ENCODE measurements around the gene DEFB112. TPM values are rescaled to one million over a fixed set of nuclear protein-coding genes. Genes with fewer than 3 reads are reported as not detected.
A peak's percentile ranks its signal among the peaks of the same experiment; 100 is the strongest.

Gene DEFB112
- not detected for total RNA-seq

DNA sequence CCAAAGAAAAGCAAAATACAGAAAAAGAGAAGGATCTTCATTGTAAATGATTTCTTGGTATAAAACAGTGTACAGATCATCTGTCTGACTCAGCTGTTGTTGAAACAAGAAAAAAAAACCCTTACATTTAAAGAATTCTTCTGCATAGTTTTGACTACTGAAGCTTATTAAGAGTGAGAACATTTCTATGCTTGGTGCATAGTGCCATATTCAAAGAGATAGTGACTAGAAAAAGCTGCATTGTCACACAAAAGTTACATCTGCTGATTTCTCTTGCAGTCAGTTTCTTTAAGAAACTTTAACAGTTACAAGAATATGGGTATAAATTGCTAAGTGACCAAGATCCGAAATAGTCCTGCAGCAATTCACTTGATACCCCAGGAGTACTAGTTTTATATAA is at the start of gene DEFB112:
Gene DEFB112 (minus strand): TSS at position 101 of the 400 bp plus-strand sequence. CDS start 60 bp downstream, at position 41.
- H3K4me1 ChIP-seq (replicated peaks in 1 of 2): no peaks in the 10 kb centered on the region
- H3K4me3 ChIP-seq: no peak within 1 kb of the TSS
- ATAC-seq (replicated peaks in 6 of 8): no peak
- H3K27ac ChIP-seq: no peak within 1 kb of the TSS
- in situ Hi-C loops (cut with MboI; ENCODE audit: low pct_unique_long_range_greater_than_20kb in 2 of 9, low sequenced_read_pairs in 9 of 9, unreplicated experiment in 9 of 9): loop anchor here in 1 of 9 experiments (25.0 kb wide), 1 partner anchor 413 kb away; the partner anchor contains the start of gene RHAG
- 0 to 83% (median 7%) methylated on average over 1 of the region's 1 CpG; no CpG with 5 or more reads in 3 of the 10 experiments for WGBS, 10 experiments

GRCh38 chr6:50098641-50098993 is 48.9 kb upstream of the DEFB112 start:
- in situ Hi-C loops (cut with MboI; ENCODE audit: low pct_unique_long_range_greater_than_20kb in 2 of 9, low sequenced_read_pairs in 9 of 9, unreplicated experiment in 9 of 9): no loop called here
- H3K4me1 ChIP-seq (replicated peaks in 1 of 2): peaks cover 0 to 9% of the 10 kb centered on the region in 2 donors
- peak in 4 of 8 experiments; percentile 24 to 53 (median 43) for ATAC-seq (replicated peaks in 6 of 8)
- WGBS, 10 experiments: 8 to 80% (median 41%) methylated on average over 1 to 2 of the region's 2 CpGs; no CpG with 5 or more reads in 1 of the 10 experiments
- no peak overlapping the region for H3K27ac ChIP-seq
- no peak overlapping the region for H3K4me3 ChIP-seq

GRCh38 chr6:50097966-50098640 is 48.4 kb upstream of the DEFB112 start:
- in situ Hi-C loops (cut with MboI; ENCODE audit: low pct_unique_long_range_greater_than_20kb in 2 of 9, low sequenced_read_pairs in 9 of 9, unreplicated experiment in 9 of 9): no loop called here
- no peak overlapping the region for H3K4me3 ChIP-seq
- 10 to 94% (median 72%) methylated on average over 2 to 7 of the region's 7 CpGs; no CpG with 5 or more reads in 1 of the 10 experiments for whole genome bisulfite sequencing, 10 experiments

DNA sequence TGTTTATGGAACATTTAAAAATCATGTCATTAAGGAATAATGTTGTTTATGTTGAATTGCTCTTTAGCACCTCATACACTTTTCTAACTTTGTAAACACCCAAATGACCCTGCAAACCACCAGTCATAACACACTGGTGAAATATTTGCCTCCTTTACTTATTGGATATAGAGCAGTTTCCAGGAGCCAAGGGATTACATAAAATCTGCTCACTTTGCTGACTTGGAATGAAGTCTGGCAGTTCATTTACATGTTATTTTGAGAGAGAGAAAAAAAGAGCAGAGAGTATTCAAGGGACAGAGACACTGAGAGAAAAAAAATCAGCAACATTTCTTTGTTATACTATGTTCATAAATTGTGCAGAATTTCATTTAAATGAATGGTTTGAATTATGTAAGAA is 46.6 kb upstream of the DEFB112 start:
- Histone ChIP-seq H3K27ac (no peak overlapping the region), H3K4me1 (replicated peaks in 1 of 2) (peaks cover 0 to 9% of the 10 kb centered on the region in 2 donors), H3K4me3 (no peak overlapping the region)
- ATAC-seq (replicated peaks in 6 of 8): no peak
- in situ Hi-C loops (cut with MboI; ENCODE audit: low pct_unique_long_range_greater_than_20kb in 2 of 9, low sequenced_read_pairs in 9 of 9, unreplicated experiment in 9 of 9): no loop called here

More at GRCh38 chr6:50097966-50098640, 48.4 kb upstream of the DEFB112 start:
- peak in 4 of 8 experiments; percentile 20 to 58 (median 50) for ATAC-seq (replicated peaks in 6 of 8)
- peaks cover 0 to 9% of the 10 kb centered on the region in 2 donors for H3K4me1 ChIP-seq (replicated peaks in 1 of 2)
- no peak overlapping the region for H3K27ac ChIP-seq

- in situ Hi-C loops (cut with MboI; ENCODE audit: low pct_unique_long_range_greater_than_20kb in 2 of 9, low sequenced_read_pairs in 9 of 9, unreplicated experiment in 9 of 9): no loop called here
- H3K4me3 ChIP-seq: no peak overlapping the region
- WGBS, 10 experiments: 20 to 100% (median 80%) methylated on average over 1 of the region's 1 CpG; no CpG with 5 or more reads in 2 of the 10 experiments
- no peak overlapping the region for H3K27ac ChIP-seq
- H3K4me1 ChIP-seq (replicated peaks in 1 of 2): peaks cover 0 to 7% of the 10 kb centered on the region in 2 donors
- ATAC-seq (replicated peaks in 6 of 8): no peak
These were observed 44.2 kb upstream of the DEFB112 start for GRCh38 chr6:50093938-50094272.

DNA sequence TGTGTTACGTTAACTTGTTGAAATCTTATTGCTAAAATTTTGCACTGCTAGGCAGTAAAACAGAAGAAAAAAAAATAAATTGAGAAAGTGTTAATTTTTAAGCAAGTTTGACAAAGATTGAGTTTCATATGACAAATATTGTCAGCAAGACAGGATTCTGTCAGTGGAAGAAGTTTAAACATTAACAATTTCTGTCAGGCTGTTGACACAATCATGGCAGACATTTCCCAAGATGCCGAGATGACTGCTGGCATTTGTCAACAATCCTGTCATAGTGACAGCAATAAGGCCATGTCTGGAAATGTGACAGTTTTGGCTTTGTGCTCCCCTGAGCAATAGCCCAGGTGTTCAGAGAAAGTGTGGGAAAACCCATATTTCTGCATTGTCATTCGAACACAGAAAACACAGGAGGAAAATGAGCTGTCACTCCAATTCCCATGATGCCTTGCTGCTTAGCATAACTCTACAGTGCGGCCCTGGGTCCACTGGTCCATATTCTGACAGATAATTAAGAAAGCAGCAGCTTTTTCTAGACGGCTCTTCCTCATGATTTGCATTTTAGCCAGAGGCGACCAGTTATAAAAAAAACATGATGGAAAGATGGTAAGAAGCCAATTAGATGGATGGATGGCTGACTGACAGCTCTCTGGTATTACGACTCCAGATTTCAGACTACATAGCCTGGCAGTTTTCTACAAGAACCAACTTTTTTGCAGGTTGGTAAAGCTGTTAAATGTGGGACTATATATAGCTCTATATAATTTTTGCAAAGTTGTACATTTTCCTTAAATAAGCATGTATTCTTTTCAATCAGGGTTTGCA is 43.6 kb upstream of the DEFB112 start:
- Histone ChIP-seq H3K27ac (no peak overlapping the region), H3K4me3 (no peak overlapping the region), H3K4me1 (replicated peaks in 1 of 2) (peaks cover 0 to under 1% of the 10 kb centered on the region in 2 donors)
- ATAC-seq (replicated peaks in 6 of 8): no peak
- WGBS, 10 experiments: 1 to 88% (median 75%) methylated on average over 1 to 7 of the region's 7 CpGs
- in situ Hi-C loops (cut with MboI; ENCODE audit: low pct_unique_long_range_greater_than_20kb in 2 of 9, low sequenced_read_pairs in 9 of 9, unreplicated experiment in 9 of 9): no loop called here

DNA sequence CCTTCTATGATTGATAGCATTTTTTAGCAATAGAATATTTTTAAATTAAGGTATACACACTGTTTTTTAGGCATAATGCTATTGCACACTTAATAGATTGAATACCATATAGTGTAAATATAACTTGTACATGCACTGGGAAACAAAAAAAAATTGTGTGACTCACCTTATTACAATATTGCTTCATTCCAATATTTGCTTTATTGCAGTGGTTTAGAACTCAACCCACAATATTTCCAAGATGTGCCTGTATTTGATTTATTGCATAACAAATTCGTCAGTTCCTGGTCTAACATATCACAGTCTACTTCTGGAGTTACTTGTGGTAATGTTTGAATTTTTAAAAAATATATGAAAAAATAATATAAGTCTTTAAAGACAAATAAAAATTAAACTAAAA is 41.9 kb upstream of the DEFB112 start:
- 0 to 100% (median 45%) methylated on average over 1 of the region's 1 CpG; no CpG with 5 or more reads in 2 of the 10 experiments for whole genome bisulfite sequencing, 10 experiments
- no peaks in the 10 kb centered on the region for H3K4me1 ChIP-seq (replicated peaks in 1 of 2)
- no peak for ATAC-seq (replicated peaks in 6 of 8)
- no peak overlapping the region for H3K4me3 ChIP-seq
- no peak overlapping the region for H3K27ac ChIP-seq
- in situ Hi-C loops (cut with MboI; ENCODE audit: low pct_unique_long_range_greater_than_20kb in 2 of 9, low sequenced_read_pairs in 9 of 9, unreplicated experiment in 9 of 9): no loop called here

DNA sequence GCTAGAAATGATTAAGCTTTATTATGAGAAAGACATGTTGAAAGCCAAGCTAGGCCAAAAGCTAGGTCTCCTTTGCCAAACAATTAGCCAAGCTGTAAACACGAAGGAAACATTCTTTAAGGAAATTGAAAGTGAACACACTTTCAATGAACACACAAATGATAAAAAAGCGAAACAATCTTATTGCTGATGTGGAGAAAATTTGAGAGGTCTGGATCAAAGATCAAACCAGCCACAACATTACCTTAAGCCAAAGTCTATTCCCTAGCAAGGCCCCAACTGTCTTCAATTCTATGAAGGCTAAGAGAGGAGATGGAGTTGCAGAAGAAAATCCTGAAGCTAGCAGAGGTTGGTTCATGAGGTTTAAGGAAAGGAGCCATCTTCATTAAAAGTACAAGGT is 40.2 kb upstream of the DEFB112 start:
- in situ Hi-C loops (cut with MboI; ENCODE audit: low pct_unique_long_range_greater_than_20kb in 2 of 9, low sequenced_read_pairs in 9 of 9, unreplicated experiment in 9 of 9): no loop called here
- 11 to 100% (median 67%) methylated on average over 1 to 2 of the region's 2 CpGs; no CpG with 5 or more reads in 1 of the 10 experiments for WGBS, 10 experiments

GRCh38 chr6:50087231-50087954 is 37.7 kb upstream of the DEFB112 start:
- 0 to 100% (median 79%) methylated on average over 1 to 2 of the region's 2 CpGs for WGBS, 10 experiments
- in situ Hi-C loops (cut with MboI; ENCODE audit: low pct_unique_long_range_greater_than_20kb in 2 of 9, low sequenced_read_pairs in 9 of 9, unreplicated experiment in 9 of 9): no loop called here
- no peak for ATAC-seq (replicated peaks in 6 of 8)
- no peak overlapping the region for H3K4me3 ChIP-seq
- no peak overlapping the region for H3K27ac ChIP-seq
- no peaks in the 10 kb centered on the region for H3K4me1 ChIP-seq (replicated peaks in 1 of 2)

More for the DNA sequence above, 40.2 kb upstream of the DEFB112 start:
- ATAC-seq (replicated peaks in 6 of 8): no peak
- Histone ChIP-seq H3K27ac (no peak overlapping the region), H3K4me1 (replicated peaks in 1 of 2) (no peaks in the 10 kb centered on the region), H3K4me3 (no peak overlapping the region)

DNA sequence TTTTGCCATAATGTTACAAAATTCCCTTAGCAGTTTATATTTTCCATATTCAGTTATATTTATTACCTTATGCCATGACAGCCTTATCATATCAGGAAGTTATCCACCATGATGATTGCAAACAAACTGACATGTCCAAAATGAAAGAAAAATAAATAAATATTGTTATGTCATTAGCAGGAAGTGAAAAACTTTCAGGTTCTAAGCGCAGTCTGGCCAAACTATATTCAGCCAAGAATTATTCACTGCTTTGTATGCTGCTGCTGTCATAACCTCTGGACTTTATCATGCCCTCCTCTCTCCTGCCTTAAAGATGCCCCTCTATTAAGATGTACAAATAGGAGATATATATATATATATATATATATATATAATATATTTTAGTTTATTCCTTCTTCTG is 27.7 kb upstream of the DEFB112 start:
- Histone ChIP-seq H3K27ac (no peak overlapping the region), H3K4me3 (no peak overlapping the region), H3K4me1 (replicated peaks in 1 of 2) (no peaks in the 10 kb centered on the region)
- no peak for ATAC-seq (replicated peaks in 6 of 8)
- in situ Hi-C loops (cut with MboI; ENCODE audit: low pct_unique_long_range_greater_than_20kb in 2 of 9, low sequenced_read_pairs in 9 of 9, unreplicated experiment in 9 of 9): no loop called here
- 0 to 36% (median 0%) methylated on average over 1 of the region's 1 CpG; no CpG with 5 or more reads in 2 of the 10 experiments for WGBS, 10 experiments

GRCh38 chr6:50076431-50076830 is 26.7 kb upstream of the DEFB112 start:
- WGBS, 10 experiments: 5 to 100% (median 73%) methylated on average over 1 to 4 of the region's 4 CpGs
- ATAC-seq (replicated peaks in 6 of 8): no peak

DNA sequence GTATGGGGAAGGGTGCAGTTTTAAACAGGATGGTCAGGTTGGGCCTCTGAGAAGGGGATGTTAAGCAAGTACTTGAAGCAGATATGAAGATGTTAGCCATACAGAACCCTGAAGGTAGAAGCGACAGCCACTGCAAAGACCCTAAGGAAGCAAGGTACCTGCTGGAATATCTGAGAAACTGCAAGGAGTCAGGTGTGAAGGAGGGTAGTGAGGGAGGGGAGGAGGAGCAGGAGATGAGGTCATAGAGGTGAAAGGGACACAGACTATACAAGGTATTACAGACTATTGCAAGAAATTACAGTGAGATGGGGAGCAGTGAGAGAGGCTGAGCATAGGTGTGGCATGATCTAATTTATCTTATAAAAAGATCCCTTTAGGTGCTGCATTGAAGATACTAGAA is 22.2 kb upstream of the DEFB112 start:
- Histone ChIP-seq H3K27ac (no peak overlapping the region), H3K4me1 (replicated peaks in 1 of 2) (no peaks in the 10 kb centered on the region), H3K4me3 (no peak overlapping the region)
- in situ Hi-C loops (cut with MboI; ENCODE audit: low pct_unique_long_range_greater_than_20kb in 2 of 9, low sequenced_read_pairs in 9 of 9, unreplicated experiment in 9 of 9): no loop called here
- 0 to 100% (median 91%) methylated on average over 1 of the region's 1 CpG; no CpG with 5 or more reads in 5 of the 10 experiments for WGBS, 10 experiments
- no peak for ATAC-seq (replicated peaks in 6 of 8)

More at GRCh38 chr6:50076431-50076830, 26.7 kb upstream of the DEFB112 start:
- Histone ChIP-seq H3K4me1 (replicated peaks in 1 of 2) (no peaks in the 10 kb centered on the region), H3K4me3 (no peak overlapping the region), H3K27ac (no peak overlapping the region)
- in situ Hi-C loops (cut with MboI; ENCODE audit: low pct_unique_long_range_greater_than_20kb in 2 of 9, low sequenced_read_pairs in 9 of 9, unreplicated experiment in 9 of 9): no loop called here

GRCh38 chr6:50070101-50070500 is 20.4 kb upstream of the DEFB112 start:
- Histone ChIP-seq H3K4me1 (replicated peaks in 1 of 2) (no peaks in the 10 kb centered on the region), H3K27ac (no peak overlapping the region), H3K4me3 (no peak overlapping the region)
- in situ Hi-C loops (cut with MboI; ENCODE audit: low pct_unique_long_range_greater_than_20kb in 2 of 9, low sequenced_read_pairs in 9 of 9, unreplicated experiment in 9 of 9): no loop called here
- ATAC-seq (replicated peaks in 6 of 8): no peak
- 0 to 95% (median 70%) methylated on average over 1 to 2 of the region's 2 CpGs; no CpG with 5 or more reads in 3 of the 10 experiments for WGBS, 10 experiments

Measured in motor neuron (in vitro differentiated cells).